Gastroesophageal sphincter (tissue), 3 donors: ENCODE results near the gene FGGY.

Experiments
- CTCF ChIP-seq, 4 experiments: fragments of 200-600 bp in 2 of 4; fragments of 450-650 bp in 2 of 4; sonication (generic) in 1 of 4; IDR thresholded peaks; one replicate each; pipeline ENCODE4 v1.5.1; 2017 to 2019; ENCODE audit warnings: antibody characterized with exemption in 4 of 4, mild to moderate bottlenecking in 2 of 4, moderate library complexity in 2 of 4
- EP300 ChIP-seq: sonication (generic); formaldehyde crosslinking; IDR thresholded peaks from one replicate; pipeline ENCODE4 v1.6.1; 2017; ENCODE audit warnings: antibody characterized with exemption, mild to moderate bottlenecking
- POLR2A ChIP-seq, 2 donors: fragments of 450-650 bp; IDR thresholded peaks; one replicate each; pipeline ENCODE4 v1.6.1; 2017; ENCODE audit warnings: antibody characterized with exemption in 2 of 2, mild to moderate bottlenecking in 2 of 2, moderate library complexity in 1 of 2
- POLR2AphosphoS5 ChIP-seq: sonication (generic); formaldehyde crosslinking; IDR thresholded peaks from one replicate; pipeline ENCODE4 v1.6.1; 2017; ENCODE audit warnings: antibody characterized with exemption

DNA sequence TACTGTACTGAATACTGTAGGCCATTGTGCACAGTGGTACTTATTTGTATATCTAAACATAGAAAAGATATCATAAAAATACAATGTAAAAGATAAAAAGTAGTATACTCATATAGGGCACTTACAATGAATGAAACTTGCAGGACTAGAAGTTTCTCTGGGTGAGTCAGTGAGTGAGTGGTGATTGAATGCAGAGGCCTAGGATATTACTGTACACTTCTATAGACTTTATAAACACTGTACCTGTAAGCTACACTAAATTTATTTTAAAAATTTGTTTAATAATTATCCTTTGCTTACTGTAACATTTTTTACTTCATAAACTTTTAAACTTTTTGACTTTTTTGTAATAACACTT lies 82.5 kb downstream of the FGGY start:
- TF ChIP-seq CTCF (IDR thresholded peaks at IDR 0.05) (no peak), POLR2AphosphoS5 (no peak), POLR2A (IDR thresholded peaks at IDR 0.05) (no peak), EP300 (no peak)
